Gastroesophageal sphincter (tissue), 3 donors: ENCODE data around the gene DZIP1.

Source experiments
- POLR2A ChIP-seq, 2 donors: fragments of 450-650 bp; IDR thresholded peaks; one replicate each; pipeline ENCODE4 v1.6.1; 2017; ENCODE audit warnings: antibody characterized with exemption in 2 of 2, mild to moderate bottlenecking in 2 of 2, moderate library complexity in 1 of 2
- POLR2AphosphoS5 ChIP-seq: sonication (generic); formaldehyde crosslinking; IDR thresholded peaks from one replicate; pipeline ENCODE4 v1.6.1; 2017; ENCODE audit warnings: antibody characterized with exemption
- TF ChIP-seq, protein P1 (sequence below), 4 experiments: fragments of 200-600 bp in 2 of 4; fragments of 450-650 bp in 2 of 4; sonication (generic) in 1 of 4; IDR thresholded peaks; one replicate each; pipeline ENCODE4 v1.5.1; 2017 to 2019; ENCODE audit warnings: antibody characterized with exemption in 4 of 4, mild to moderate bottlenecking in 2 of 4, moderate library complexity in 2 of 4

DNA sequence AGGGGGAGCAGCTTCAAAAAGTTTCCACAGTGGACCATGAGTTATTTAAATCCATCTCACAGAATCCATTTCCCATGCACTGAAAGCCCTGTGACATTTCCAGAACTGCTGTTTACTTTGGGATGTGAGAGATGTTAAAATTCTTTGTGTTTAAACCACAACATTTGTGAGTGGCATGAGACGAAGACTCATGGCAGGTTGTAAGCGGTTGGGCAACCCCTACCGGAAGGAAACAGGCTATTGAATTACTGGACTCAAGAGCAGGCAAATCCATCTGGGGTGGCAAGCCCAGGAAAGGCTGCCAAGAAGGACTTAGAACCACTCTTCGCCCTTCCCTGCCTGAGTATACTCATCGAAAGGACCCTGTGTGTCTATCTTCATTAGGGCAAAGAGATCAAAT is 114.3 kb downstream of the DZIP1 start:
- TF ChIP-seq, protein P1, sequence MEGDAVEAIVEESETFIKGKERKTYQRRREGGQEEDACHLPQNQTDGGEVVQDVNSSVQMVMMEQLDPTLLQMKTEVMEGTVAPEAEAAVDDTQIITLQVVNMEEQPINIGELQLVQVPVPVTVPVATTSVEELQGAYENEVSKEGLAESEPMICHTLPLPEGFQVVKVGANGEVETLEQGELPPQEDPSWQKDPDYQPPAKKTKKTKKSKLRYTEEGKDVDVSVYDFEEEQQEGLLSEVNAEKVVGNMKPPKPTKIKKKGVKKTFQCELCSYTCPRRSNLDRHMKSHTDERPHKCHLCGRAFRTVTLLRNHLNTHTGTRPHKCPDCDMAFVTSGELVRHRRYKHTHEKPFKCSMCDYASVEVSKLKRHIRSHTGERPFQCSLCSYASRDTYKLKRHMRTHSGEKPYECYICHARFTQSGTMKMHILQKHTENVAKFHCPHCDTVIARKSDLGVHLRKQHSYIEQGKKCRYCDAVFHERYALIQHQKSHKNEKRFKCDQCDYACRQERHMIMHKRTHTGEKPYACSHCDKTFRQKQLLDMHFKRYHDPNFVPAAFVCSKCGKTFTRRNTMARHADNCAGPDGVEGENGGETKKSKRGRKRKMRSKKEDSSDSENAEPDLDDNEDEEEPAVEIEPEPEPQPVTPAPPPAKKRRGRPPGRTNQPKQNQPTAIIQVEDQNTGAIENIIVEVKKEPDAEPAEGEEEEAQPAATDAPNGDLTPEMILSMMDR (IDR thresholded peaks at IDR 0.05): no peak
- TF ChIP-seq POLR2AphosphoS5 (no peak), POLR2A (IDR thresholded peaks at IDR 0.05) (no peak)
